Mucosa of descending colon (tissue), 3 donors: ENCODE data around the gene ARHGEF3. TPM values are rescaled to one million over a fixed set of nuclear protein-coding genes. Genes with fewer than 3 reads are reported as not detected.

Experiments
- ATAC-seq: fragments of 200-7000 bp; cut with Tn5 transposase; one replicate; pipeline ENCODE4 v1.9.1; 2020; ENCODE audit warnings: mild to moderate bottlenecking, moderate library complexity
- DNase-seq, 3 donors: peaks; one replicate each; pipeline ENCODE4 v3.0.0-alpha.2; 2020
- H3K36me3 ChIP-seq: fragments of 200-600 bp; one replicate; pipeline ENCODE4 v1.8.0; 2021; ENCODE audit warnings: low read depth, mild to moderate bottlenecking
- H3K4me1 ChIP-seq: fragments of 200-600 bp; one replicate; pipeline ENCODE4 v1.8.0; 2021; ENCODE audit warnings: low read depth, mild to moderate bottlenecking
- H3K4me3 ChIP-seq: fragments of 200-600 bp; one replicate; pipeline ENCODE4 v1.8.0; 2021; ENCODE audit warnings: mild to moderate bottlenecking
- H3K9me3 ChIP-seq: fragments of 200-600 bp; one replicate; pipeline ENCODE4 v1.8.0; 2021; ENCODE audit warnings: mild to moderate bottlenecking
- intact Hi-C, 2 donors: fragments of 100-400 bp; cut with DNase I in 1 of 2; cut with micrococcal nuclease in 1 of 2; formaldehyde crosslinking; loops; one replicate each; pipeline versions ENCODE4 v1.11.0 to v1.11.1; 2022; cut with DNase I, micrococcal nuclease
- total RNA-seq, 3 donors: library from RNA; stranded (reverse); fragmentation: NEBNext Ultra II Directional in 2 of 3; extraction: Animal tissue kit (Norgen Biotek cat#: 25700) in 2 of 3; gene quantifications; one replicate each; pipeline versions ENCODE4 v1.2.1 to v1.2.4, GENCODE V29; 2021 to 2023
- TF ChIP-seq, protein P1 (sequence below): fragments of 200-600 bp; IDR thresholded peaks from one replicate; pipeline ENCODE4 v1.8.0; 2022; ENCODE audit warnings: antibody characterized with exemption, mild to moderate bottlenecking
- donor health status: DM: no; HTN: no; CAD: no; lungs with moderate emphysema.
- donor health status: DM: no; HTN: no; CAD: no.
- donor health status: DM: no; HTN: yes; CAD: no.

The ARHGEF3 gene
- total RNA-seq, 3 donors from 2014 or later: 10.1 to 34.5 (median 15.5) TPM

DNA sequence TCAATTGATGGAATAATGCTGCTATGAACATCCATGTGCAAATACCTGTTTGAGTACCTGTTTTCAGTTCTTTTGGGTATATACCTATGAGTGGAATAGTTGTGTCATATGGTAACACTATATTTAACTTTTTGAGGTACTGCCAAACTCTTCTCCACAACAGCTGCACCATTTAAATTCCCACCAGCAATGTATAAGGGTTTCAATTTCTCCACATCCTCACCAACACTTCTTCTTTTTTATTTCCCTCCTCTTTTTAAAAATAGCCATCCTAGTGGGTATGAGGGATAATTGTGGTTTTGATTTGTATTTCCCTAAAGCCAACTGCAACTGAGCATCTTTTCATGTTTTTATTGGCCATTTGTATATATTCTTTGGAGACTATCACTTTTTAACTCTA, 31.3 kb upstream of the ARHGEF3 start:
- H3K4me3 ChIP-seq: no peak overlapping the region
- ATAC-seq (no peak), DNase-seq (no peak)
- no peaks in the 10 kb centered on the region for H3K36me3 ChIP-seq
- intact Hi-C loops: no loop called here
- H3K4me1 ChIP-seq: no peaks in the 10 kb centered on the region
- no peaks in the 10 kb centered on the region for H3K9me3 ChIP-seq
- TF ChIP-seq, protein P1, sequence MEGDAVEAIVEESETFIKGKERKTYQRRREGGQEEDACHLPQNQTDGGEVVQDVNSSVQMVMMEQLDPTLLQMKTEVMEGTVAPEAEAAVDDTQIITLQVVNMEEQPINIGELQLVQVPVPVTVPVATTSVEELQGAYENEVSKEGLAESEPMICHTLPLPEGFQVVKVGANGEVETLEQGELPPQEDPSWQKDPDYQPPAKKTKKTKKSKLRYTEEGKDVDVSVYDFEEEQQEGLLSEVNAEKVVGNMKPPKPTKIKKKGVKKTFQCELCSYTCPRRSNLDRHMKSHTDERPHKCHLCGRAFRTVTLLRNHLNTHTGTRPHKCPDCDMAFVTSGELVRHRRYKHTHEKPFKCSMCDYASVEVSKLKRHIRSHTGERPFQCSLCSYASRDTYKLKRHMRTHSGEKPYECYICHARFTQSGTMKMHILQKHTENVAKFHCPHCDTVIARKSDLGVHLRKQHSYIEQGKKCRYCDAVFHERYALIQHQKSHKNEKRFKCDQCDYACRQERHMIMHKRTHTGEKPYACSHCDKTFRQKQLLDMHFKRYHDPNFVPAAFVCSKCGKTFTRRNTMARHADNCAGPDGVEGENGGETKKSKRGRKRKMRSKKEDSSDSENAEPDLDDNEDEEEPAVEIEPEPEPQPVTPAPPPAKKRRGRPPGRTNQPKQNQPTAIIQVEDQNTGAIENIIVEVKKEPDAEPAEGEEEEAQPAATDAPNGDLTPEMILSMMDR: no peak

DNA sequence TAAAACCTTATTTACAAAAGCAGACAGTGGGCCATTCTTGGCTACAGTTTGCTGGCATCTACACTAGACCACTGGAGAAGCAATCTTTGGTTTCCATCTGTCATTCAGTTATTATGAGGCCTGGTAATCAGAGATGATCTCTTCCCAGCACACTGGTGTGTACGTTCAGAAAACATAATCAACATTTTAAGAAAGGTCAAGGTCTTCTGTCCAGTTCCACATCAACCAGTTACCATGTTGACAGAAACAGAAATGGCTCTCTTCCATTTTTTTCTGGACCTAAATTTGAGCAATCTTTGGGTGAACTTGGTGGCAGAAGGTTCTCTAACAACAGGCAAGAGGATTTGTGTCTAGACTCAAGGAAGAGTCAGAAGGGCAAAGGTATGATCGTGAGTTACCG, 29.8 kb upstream of the ARHGEF3 start:
- H3K4me3 ChIP-seq: no peak overlapping the region
- intact Hi-C loops: no loop called here
- DNase-seq (no peak), ATAC-seq (no peak)
- no peaks in the 10 kb centered on the region for H3K4me1 ChIP-seq
- H3K9me3 ChIP-seq: no peaks in the 10 kb centered on the region
- TF ChIP-seq, protein P1: no peak
- no peaks in the 10 kb centered on the region for H3K36me3 ChIP-seq

DNA sequence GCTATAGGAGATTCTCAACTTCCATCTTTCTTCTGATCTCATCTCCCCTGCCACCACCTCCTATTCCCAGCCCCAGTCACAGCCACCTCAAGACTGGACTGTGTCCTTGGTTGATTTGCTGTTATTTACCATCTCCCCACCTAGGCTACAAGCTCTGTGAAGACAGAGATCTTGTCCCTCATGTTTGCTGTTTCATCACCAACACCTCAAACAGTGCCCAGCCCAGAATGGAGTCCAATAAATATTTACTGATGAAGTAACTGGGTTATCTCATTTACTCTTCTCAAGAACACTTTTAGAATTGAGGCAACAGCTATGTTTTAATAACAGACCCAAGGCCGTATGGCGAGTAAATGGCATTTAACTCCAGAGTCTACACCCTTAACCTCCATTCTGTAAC, 29.1 kb upstream of the ARHGEF3 start:
- Histone ChIP-seq H3K4me3 (no peak overlapping the region), H3K9me3 (no peaks in the 10 kb centered on the region), H3K36me3 (no peaks in the 10 kb centered on the region), H3K4me1 (no peaks in the 10 kb centered on the region)
- ATAC-seq (no peak), DNase-seq (no peak)
- intact Hi-C loops: no loop called here
- TF ChIP-seq, protein P1: no peak

DNA sequence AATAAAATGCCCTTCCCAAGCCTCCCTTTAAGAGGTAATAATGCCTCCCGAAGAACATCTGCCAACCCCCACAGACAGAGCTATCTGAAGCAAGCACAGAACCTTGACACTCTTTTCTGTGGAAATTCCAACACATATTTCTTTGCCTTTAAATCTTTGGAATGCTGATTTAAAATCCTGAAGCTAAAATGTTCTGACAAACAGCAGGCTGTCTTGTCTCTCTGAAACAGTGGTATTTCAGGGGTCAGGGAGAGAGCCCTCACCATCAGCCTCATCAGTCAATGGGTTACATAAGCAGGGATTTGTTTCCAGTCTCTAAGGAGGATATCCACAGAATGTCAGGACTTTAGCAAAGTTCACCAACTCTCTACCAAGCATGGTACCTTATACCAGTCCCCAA, 27.8 kb upstream of the ARHGEF3 start:
- TF ChIP-seq, protein P1: no peak
- no peak for DNase-seq
- Histone ChIP-seq H3K4me3 (no peak overlapping the region), H3K9me3 (no peaks in the 10 kb centered on the region), H3K36me3 (no peaks in the 10 kb centered on the region), H3K4me1 (no peaks in the 10 kb centered on the region)
- intact Hi-C loops: no loop called here
- no peak for ATAC-seq

DNA sequence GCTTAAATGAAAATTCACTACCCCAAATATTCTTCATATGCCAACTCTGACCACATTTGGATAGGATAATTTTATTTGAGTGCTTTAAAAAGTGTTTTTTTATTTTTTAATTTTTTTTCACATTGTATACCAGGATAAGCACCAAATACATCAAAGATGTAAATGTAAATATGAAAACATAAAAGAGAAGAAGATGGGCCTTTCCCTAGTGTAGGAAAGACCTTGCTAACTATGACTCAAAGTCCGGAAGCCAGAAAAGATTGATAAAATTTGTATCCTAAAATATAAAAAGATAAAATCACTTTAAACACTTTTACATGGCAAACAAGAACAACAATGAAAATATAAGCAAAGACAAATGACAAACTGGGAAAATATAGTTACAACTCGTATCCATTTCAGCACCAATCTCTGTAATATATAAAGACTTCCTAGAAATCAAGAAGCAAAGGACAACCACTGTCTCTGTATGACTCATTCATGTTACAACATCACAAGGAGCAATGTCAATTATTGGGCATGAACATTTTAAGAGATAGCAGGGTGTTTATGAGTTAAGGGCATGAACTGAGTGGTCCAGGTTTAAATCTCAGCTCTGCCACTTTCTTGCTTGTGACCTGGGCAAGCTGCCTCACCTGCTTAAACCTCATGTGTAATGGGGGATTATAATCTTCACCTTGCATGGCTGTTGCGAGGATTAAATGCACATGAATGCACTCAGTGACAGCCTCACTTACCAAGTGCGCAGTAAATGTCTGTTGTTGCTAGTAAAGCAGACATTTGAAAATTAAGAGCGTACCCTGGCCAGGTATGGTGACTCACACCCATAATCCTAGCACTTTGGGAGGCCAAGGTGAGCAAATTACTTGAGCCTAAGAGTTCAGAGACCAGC, 25.3 kb upstream of the ARHGEF3 start:
- intact Hi-C loops: no loop called here
- H3K4me1 ChIP-seq: no peaks in the 10 kb centered on the region
- H3K36me3 ChIP-seq: no peaks in the 10 kb centered on the region
- ATAC-seq (peak; percentile 35), DNase-seq (no peak)
- TF ChIP-seq, protein P1: no peak
- H3K9me3 ChIP-seq: no peaks in the 10 kb centered on the region
- no peak overlapping the region for H3K4me3 ChIP-seq
